Measurements from ENCODE around the gene PRR33. TPM values are rescaled to one million over a fixed set of nuclear protein-coding genes. Genes with fewer than 3 reads are reported as not detected.

Gene PRR33
- total and polyA plus RNA-seq, 11 donors, result 0.08 to 5.1 (median 2.4) TPM

- WGBS, 4 donors, result 88 to 95% (median 94%) methylated on average over 1 of the region's 1 CpG
- Histone ChIP-seq H3K27ac (no peak overlapping the region), H3K36me3 (no peaks in the 10 kb centered on the region), H3K27me3 (no peaks in the 10 kb centered on the region), H3K9me3 (no peaks in the 10 kb centered on the region), H3K4me1 (peaks cover 11 to 59% (median 22%) of the 10 kb centered on the region in 12 donors), H3K4me3 (no peak overlapping the region)
- intact Hi-C loops (cut with DNase I), result no loop called here
- no peak for TF ChIP-seq POLR2A (IDR thresholded peaks at IDR 0.05)
- TF ChIP-seq, protein P1, sequence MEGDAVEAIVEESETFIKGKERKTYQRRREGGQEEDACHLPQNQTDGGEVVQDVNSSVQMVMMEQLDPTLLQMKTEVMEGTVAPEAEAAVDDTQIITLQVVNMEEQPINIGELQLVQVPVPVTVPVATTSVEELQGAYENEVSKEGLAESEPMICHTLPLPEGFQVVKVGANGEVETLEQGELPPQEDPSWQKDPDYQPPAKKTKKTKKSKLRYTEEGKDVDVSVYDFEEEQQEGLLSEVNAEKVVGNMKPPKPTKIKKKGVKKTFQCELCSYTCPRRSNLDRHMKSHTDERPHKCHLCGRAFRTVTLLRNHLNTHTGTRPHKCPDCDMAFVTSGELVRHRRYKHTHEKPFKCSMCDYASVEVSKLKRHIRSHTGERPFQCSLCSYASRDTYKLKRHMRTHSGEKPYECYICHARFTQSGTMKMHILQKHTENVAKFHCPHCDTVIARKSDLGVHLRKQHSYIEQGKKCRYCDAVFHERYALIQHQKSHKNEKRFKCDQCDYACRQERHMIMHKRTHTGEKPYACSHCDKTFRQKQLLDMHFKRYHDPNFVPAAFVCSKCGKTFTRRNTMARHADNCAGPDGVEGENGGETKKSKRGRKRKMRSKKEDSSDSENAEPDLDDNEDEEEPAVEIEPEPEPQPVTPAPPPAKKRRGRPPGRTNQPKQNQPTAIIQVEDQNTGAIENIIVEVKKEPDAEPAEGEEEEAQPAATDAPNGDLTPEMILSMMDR (IDR thresholded peaks at IDR 0.05), result no peak
- ATAC-seq (no peak), DNase-seq (no peak)
Observed at GRCh38 chr11:1860108-1860507, 31.6 kb downstream of the PRR33 start.

DNA sequence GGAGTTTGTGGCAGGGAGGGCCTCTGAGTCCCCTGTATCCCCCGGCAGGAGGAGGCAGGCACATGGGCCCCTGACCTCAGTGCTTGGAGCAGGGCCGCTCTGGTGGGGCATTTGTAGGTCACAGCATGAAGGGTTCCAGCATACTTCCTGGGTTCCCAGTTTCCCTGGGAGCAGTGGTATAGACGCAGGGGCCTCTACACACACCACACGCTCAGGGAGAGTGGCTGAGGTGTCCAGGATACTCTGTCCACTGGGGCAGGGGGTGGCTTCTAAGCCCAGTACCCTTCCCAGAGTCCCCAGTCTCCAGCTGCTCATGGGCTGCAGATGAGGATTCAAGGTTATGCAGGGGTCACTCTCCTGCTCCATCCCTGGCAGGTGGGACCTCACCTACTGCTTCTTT, 32.7 kb downstream of the PRR33 start:
- no peak for ATAC-seq
- Histone ChIP-seq H3K4me1 (peaks cover under 1 to 56% (median 12%) of the 10 kb centered on the region in 12 donors), H3K9me3 (no peaks in the 10 kb centered on the region), H3K36me3 (no peaks in the 10 kb centered on the region), H3K27ac (no peak overlapping the region), H3K4me3 (no peak overlapping the region), H3K27me3 (no peaks in the 10 kb centered on the region)
- no peak for TF ChIP-seq POLR2A (IDR thresholded peaks at IDR 0.05)
- TF ChIP-seq, protein P1 (IDR thresholded peaks at IDR 0.05), result no peak
- no peak for DNase-seq
- intact Hi-C loops (cut with DNase I), result no loop called here
- 82 to 92% (median 88%) methylated on average over 2 to 4 of the region's 4 CpGs for WGBS, 4 donors

DNA sequence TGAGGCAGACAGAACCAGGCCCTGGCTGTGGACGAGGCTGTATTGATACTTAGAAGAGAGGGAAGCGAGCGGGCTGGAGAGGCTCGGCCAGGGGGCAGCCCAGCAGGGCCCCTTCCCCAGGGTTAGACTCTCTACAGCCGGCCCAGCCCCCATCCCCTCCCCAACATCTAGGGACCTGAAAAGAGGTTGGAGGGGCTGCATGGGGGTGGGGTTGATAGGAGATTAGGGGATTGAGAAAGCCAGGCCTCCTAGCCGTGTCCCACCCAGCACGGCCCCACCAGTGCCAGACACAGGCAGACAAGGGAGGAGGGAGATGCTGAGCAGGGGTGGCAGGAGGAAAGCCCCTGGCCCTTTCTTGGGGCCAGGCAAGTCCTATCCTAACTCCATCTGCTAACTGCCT, 33.1 kb downstream of the PRR33 start:
- no peak for TF ChIP-seq POLR2A (IDR thresholded peaks at IDR 0.05)
- TF ChIP-seq, protein P1 (IDR thresholded peaks at IDR 0.05), result no peak
- Histone ChIP-seq H3K9me3 (no peaks in the 10 kb centered on the region), H3K36me3 (no peaks in the 10 kb centered on the region), H3K27me3 (no peaks in the 10 kb centered on the region), H3K4me1 (peaks cover 0 to 53% (median 9%) of the 10 kb centered on the region in 12 donors), H3K27ac (no peak overlapping the region), H3K4me3 (no peak overlapping the region)
- ATAC-seq, result no peak
- WGBS, 4 donors, result 83 to 93% (median 86%) methylated on average over 5 to 7 of the region's 7 CpGs
- intact Hi-C loops (cut with DNase I), result no loop called here
- DNase-seq, result no peak

DNA sequence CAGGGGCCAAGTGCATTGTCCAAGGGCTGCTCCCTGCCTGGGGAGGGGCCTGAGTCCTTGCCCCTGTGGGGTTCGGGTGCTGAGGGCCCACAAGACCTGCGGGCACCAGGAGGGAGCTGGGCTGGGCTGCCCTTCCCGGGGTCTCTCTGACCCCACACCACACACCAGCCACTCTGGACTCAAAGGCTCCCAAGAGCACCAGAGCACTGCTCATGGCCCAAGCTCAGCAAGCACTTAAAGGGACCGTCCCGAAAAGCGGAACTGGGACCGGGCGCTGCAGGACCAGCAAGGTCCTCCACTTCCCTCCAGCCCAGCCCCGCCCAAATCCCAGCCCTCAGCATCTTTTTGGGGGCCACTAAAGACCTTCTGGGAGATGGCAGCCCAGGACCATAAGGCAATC, 33.5 kb downstream of the PRR33 start:
- intact Hi-C loops (cut with DNase I), result no loop called here
- ATAC-seq, result no peak
- no peak overlapping the region for H3K27ac ChIP-seq

More for the DNA sequence above, 33.5 kb downstream of the PRR33 start:
- Histone ChIP-seq H3K4me1 (peaks cover 0 to 49% (median 5%) of the 10 kb centered on the region in 12 donors), H3K36me3 (no peaks in the 10 kb centered on the region), H3K4me3 (no peak overlapping the region), H3K27me3 (no peaks in the 10 kb centered on the region), H3K9me3 (no peaks in the 10 kb centered on the region)
- TF ChIP-seq, protein P1 (IDR thresholded peaks at IDR 0.05), result no peak
- TF ChIP-seq POLR2A (IDR thresholded peaks at IDR 0.05), result no peak
- DNase-seq, result no peak
- 91 to 94% (median 93%) methylated on average over 4 to 9 of the region's 9 CpGs for WGBS, 4 donors

All from heart left ventricle (tissue), 16 donors.